ENCODE results near the gene BTNL3.
"Not testable (repeated sequence)": the region's sequence is repeated elsewhere in the genome, so short reads cannot be mapped to it uniquely, and the experiment has no call there.

BTNL3 gene

DNA sequence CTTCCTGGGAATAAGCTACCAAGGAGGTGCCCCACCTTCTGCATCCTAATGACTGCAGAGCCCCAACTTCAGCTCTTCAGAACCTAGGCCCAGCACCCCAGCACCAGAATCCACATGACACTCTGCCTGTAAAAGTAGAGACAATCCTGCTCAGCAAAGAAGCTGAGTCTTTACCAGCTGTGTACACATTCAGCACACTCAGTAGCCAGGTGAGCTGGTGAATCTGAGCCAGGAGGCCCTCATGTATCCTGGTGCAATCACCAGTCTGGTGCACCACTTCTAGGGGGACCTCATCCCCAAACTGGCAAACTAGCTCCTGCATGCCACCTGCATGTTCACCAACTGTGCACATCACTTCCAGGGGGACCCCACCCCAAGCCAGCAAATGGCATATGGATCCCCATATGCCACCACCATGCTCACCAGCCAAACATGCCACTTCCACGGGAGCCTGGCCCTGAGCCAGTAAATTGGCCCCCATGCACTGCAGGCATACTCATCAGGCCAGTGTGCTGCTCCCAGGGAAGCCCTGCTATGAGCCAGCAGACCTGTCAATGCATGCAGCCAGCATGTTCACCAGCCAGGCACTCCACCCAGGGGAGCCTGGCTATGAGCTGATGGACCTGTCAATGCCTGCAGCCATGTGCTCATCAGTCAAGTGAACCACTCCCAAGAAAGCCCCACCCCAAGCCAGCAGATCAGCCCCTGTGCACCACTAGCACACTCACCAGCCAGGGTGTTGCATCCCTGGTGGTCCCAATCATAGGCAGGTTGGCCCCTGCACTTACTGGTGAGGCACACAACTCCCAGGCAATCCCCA is 35.8 kb downstream of the BTNL3 start:
- no peak for DNase-seq

DNA sequence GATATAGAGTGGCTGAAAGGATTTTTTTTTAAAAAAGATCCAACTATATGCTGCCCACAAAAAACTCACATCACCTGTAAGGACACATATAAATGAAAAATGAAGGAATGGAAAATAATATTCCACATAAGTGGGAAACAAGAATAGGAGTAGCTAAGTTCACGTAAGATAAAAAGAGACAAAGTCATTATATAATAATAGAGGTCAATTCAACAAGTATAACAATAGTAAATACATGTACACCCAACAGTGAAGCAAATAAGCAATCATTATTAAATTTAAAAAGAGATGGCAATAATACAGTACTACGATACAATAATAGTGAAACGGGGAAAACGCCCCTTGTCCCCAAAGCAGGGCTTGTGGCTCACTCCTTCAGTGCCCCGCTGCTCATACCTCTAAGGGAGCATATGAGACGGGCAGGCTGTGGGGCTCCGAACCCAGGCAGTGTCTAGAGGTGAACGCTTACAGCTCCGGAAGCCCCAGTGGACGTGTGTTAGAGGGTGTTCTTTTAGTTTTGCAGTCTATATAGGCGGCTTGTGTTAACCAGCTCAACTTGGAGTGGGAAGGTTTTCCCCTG is 38.9 kb downstream of the BTNL3 start:
- DNase-seq = no peak

DNA sequence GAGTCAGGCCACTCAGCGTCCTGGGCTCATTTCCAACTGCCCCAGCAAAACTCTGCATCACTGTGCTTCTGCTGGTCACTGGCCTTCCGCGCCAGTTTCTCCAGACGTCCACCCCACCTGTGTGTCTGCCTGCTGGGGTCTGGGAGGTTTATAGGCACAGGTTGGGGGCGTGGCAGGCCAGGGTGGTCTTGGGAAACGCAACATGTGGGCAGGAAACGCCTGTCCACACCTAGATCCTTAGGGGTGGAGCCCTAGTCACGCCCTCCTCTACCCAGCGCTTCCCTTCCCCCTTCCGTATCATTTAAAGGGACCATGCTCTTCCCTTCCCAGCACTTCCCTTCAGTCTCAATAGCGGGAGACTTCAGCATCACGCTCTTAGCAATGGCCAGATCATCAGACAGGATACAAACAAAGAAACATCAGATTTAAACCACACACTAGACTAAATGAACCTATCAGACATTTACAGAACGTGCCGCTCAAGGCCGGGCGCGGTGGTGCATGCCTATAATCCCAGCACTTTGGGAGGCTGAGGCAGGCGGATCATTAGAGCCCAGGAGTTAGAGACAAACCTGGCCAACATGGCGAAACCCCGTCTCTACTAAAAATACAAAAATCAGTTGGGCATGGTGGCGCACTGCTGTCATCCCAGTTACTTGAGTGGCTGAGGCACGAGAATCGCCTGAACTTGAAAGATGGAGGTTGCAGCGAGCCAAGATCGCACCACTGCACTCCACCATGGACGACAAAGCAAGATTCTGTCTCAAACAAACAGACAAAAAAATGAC is 39.6 kb downstream of the BTNL3 start:
- no peak for DNase-seq

DNA sequence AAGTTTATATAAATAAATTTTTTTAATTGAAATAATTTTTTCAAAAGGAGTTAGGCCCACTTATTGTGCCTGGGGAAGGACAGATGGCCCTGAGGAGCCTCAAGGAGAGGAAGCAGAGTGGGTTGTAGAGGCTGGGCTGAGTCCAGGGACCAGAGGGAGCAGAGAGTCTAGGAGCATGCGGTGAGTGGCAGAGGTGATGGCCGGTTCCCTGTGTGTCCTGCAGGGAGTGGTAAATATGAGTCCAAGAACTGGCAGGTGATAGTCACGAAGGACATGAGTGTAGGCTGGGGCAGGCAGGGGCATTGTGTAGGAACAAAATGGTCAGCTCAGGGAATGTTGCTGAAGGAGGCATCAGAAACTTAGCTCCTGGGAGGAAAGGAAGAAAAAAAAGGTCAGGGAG is 43.1 kb downstream of the BTNL3 start:
- no peak for DNase-seq

DNA sequence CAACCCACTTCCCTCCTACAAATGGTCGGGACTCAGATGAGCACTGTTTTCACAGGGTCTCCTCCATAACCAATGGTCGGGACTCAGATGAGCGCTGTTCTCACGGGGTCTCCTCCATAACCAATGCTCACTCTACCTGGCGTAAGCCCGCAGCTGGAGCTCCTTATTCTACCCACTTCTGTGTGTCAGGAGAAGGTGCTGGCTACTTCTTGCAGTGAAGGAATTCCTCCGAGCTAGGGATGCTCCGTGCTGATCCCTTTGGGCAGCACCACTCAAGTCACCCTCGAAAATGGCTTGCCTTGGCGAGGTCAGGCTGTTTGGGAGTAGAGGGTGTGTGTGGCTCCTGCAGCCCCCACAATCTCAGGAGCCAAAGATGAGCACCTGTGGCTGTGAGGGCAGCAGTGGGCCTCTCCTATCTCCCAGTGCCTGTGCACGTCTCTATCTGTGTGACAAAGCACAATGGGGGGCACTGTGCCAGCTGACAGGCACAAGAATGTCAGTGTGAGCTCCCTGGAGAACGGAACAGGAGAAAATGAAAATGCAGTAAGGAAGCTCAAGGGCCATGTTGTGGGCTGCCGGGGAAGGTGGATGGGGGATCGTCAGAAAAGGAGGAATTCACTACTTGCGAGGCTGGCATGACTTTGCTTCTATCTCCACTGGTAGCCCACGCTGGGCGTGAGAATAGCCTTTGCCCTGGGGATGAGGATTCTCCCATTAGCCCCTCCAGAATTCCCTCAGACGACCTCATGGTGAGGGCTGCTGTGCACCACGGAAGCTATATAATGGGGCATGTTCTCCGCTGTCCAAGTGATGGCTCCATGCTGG is 47.6 kb downstream of the BTNL3 start:
- no peak for DNase-seq

DNA sequence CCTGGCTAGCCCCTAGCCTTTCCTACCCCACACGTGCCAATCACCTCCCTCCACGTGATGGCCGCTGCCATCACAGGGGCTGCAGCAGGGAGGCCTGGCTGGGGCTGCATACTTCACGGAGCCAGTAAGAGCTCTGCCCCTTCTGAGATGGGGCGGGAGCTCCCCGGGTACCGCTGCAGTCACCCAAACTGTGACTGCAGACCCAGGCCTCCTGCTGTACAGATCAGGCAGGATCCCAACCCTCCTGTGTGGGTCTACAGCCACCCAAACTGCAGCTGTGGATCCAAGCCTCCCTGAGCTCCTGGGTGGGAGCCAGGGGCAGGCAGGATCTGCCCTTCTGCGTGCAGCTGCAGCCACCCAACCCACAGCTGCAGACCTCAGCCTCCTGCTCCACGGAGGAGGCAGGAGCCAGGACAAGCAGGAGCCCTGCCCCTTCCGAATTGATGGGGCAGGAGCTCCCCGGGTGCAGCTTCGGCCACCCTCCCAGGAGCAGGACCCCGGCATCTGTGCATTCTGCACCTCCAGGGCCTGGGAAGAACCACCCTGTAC is 48.2 kb downstream of the BTNL3 start:
- DNase-seq = no peak

DNA sequence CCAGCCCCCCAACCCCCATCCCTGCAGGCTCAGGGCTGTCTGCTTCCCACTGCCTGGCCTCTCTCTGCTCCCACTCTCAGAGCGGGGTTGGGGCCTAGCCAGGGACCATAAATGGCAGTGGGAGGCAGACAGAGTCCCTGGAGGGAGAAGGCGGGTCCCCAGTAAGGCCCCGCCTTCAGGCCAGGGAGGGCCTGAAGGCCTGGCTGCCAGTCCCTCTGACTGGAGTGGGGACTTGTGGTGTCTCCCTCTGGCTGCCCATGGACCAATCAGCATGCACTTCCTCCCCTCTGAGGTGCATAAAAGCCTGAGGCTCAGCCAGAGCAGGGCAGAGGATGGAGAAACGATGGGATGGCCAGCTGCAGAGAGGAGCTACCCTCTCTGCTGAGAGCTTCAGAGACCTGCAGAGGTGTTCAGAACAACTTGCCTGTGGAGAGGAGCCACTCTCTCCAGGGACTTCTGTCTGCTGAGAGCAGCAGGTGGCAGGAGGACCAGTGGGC is 48.8 kb downstream of the BTNL3 start:
- no peak for DNase-seq

DNA sequence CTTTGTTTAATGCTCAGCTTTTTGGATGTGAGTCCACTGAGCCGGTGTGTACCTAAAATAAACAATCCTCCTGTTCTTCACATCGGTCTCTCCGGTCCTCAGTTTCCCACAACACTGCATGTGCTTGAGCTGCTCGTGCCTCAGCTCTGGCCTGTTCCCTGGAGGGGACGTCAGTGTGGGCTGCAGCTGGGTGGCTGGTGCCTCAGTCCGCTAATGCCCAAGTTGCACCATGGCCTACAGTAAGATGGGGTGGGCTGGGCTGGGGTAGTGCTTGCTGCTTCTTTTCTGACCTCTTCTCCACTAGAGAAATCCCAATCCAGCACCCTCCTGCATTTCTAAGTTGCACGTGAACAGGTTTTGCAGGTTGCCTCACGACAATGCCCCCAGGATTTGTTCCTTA is 50.8 kb downstream of the BTNL3 start:
- DNase-seq = no peak

DNA sequence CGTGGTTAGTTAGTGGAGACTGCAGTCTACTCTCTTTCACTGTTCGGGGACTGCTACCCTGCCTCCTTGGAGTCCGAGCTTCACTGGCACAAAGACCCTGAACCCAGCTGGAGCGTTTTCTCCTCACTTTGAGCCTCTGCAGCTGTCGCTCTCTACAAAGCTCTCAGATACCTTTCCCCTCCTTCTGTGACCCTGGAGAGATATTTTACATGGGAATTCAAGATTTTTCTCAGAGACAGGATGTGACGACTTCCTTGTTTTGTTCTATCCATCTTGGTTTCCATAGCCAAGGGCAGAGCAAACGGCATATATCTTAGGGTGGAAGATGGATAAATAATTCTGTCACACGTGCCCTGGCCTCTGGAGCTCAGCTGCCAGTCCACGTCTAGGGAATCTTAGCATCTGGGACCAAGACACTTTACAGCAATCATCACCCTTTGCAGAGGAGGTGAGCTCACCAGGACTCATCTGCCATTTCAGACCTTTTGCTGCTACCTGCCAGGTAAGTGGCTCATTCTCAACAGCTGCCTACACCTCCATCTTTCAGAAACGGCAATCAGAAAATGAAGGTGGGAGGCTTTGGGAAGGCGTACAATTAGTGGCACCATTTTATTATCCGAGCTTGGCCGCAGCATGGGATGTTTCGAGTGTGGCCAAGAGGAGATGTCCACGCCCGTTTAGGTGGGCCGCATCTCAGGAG is 51.4 kb downstream of the BTNL3 start, which contains the start of gene BTNL9:
BTNL9 (plus strand) TSS at position 336 of the 700 bp plus-strand sequence. CDS start 5,224 bp downstream, outside the sequence.
- DNase-seq = no peak

DNA sequence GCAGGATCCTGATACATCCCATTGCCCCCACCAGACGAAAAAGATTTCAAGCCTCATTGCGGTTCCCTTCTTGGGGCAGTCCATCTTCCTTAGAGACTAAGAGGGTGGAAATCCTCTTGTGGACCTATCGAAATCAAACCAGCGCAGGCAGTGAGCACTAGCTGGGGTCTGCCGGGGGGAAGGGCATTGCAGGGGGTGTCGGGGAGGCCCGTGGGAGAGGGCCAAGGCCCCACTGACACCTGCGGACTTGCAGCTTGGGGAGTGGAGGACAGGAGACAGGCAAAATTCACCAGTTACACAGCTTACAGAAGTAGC is 51.9 kb downstream of the BTNL3 start:
- DNase-seq = no peak

DNA sequence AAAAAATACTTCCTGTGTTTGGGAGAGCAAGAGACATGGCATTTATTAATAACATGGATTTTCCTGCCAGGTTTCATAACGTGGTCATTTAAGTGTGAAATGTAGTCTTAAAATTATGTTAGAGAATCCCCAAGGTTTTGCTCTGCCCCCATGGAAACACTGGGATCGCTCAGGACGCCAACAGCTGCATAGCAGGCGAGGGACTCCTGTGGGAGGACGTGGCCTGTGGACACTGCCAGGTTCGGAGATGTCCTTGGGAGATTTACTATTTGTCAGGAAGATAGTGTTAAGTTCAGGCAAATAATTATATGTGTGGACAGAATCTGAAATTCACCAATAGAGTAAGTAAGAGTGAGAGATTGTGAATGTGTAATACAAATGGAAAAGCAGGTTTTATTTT is 52.4 kb downstream of the BTNL3 start:
- DNase-seq = no peak

DNA sequence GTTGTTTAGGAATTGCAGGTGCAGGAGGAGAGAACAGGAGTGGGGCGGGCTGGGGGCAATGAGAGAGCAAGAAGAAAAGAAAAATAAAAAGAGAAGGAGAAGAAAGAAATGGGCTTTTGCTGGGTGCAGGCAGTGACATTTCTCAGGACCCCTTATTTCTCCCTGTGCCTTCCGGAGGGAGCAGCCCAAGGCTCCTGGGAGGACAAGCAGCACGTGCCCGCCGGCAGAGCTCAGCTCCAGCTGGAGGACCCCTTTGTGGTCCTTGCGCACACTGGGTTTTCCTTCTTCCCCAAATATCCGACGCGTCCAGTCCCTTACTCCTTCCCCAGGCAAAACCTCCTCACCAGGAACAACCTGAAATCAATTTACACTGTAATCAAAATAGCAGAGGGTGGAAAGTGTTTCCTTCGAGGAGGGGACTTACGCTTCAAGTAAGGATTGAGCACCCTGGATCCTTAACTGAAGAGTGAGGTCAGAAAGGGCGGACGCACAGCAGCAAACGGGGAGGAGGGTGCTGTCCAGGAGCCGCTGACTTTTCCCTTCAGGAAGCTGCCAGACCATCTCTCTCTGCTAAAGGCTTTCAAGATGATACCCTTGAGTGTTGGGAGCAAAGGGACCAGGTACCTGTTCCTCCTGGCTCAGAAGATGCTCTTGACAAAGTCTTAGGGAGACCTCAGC is 53.5 kb downstream of the BTNL3 start:
- no peak for DNase-seq

DNA sequence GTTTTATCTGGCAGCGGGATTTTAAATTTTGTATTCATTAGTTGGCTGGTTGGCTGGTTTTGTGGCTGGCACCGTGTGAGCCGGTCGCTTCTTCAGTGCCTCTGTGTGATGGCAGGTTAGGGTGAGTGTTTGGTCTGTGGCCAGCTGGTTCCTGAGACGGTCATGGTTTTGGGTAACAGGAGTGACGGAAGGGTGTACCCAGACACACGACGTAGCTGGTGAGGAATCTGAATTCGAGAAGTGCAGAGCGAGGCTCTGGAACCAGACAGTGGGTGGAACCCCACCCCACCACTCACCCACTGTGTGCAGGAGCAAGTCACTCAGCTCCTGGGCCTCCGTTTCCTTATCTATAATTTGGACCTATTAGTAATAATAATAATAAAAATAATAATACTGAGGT is 54.1 kb downstream of the BTNL3 start:
- no peak for DNase-seq

DNA sequence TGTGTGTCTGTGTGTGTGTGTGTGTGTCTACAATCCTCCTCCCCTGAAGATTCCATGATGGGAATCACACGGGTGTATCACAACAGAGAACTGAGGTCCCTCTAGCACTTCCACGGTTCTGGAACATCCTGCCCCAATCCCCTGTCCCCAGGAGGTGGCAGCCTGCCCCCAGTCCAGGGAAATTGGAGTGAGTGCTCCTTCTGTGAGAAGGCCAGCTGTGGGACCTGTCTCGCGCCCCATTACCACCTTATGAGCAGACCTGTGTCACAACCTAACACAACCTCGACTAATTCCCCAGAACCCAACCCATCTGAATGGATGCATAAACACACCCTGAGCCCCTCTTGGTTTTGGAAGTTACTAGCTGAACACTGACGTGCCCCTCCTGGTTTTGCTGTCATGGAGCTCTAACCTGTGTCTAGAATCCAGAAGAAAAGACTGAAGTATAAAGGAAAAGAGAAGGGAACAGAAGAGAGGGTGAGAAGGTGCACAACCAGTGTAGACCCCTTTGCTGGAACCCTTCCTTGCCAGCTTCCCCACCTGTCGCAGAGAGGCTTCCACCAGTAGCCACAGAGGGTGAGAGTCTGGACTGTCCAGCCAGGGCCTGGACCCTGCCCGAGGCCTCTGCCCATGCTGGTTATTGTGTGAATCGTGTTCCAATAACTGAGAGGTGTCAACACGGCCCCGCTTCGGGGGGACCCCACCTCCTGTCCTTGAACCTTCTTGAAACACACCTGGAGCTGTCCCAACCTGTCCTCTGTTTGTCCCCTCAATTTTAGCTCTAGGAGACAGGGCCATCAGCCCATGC is 54.8 kb downstream of the BTNL3 start:
- no peak for DNase-seq

DNA sequence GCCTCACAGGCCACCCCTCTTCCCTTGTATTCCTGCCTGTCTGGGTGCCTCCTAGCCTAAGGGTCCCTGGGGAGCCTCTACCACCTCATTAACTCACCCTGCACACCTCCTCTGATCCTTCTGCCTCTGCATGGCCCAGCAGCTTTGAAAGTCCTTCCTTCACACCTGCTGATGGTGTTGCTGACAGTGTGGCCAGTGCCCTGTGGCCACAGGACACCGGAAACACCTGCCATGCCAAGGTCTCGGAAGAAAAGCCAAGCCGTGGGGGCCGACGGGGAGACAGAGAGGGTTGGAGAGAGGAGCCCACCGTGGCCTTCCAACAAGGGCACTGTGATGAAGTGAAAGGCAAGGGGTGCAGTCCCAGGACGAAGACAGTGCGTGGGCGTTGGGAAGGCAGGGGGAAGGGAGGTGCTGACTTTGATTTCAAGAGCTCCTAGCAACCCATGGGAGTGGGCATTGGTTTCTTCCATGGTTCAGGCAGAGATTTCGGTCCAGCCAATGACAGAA is 55.5 kb downstream of the BTNL3 start:
- no peak for DNase-seq

DNA sequence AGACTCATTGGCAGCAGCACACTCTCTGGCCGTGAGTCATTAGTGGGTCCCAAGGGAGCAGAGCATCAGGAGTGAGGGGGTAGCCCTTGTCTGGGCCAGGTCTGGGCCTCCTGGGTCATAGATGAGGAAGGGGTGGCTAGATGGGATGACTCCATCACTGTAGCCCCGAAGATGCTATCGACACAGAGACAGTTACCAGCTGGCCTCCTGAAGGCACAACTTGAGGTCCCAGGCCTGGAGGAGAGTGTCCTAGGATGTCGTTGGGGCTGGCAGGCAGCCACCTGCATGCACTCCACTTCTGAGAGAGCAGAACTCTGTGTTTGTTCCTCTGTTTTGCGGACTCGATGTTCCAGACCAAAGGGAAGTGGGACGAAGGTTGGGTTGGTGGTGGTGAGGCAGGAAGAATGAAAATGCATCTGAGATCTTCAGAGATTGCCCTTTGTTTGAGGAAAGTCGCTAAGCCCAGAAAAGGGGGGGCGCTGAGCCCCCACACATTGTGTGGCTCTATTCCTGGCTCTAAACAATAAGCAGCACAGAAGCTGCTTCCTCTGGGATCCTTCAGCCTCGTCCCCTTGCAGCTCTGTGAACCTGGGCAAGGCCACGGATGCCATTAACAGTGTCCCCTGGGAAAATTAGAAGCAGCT is 56.1 kb downstream of the BTNL3 start:
- no peak for DNase-seq

DNA sequence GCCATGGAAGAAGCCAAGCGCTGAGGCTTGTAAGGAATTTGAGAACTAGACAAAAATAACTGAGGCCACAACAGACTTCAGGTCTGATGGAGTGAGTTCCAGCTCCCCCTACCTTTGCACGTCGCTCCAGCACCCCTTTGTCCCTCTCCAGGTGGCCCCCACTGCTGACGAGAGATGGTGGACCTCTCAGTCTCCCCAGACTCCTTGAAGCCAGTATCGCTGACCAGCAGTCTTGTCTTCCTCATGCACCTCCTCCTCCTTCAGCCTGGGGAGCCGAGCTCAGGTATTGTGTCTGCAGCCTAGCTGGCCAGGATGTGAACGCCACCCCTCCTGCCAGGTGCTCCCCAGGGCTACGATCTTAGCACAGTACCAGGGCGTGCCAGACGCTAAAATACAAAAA is 56.7 kb downstream of the BTNL3 start:
- DNase-seq = no peak

DNA sequence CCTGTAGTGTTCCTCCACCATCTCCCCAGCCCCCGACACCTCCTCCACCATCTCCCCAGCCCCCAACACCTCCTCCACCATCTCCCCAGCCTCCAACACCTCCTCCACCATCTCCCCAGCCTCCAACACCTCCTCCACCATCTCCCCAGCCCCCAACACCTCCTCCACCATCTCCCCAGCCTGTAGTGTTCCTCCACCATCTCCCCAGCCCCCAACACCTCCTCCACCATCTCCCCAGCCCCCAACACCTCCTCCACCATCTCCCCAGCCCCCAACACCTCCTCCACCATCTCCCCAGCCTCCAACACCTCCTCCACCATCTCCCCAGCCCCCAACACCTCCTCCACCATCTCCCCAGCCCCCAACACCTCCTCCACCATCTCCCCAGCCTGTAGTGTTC is 57.2 kb downstream of the BTNL3 start:
- not testable (repeated sequence) for DNase-seq

DNA sequence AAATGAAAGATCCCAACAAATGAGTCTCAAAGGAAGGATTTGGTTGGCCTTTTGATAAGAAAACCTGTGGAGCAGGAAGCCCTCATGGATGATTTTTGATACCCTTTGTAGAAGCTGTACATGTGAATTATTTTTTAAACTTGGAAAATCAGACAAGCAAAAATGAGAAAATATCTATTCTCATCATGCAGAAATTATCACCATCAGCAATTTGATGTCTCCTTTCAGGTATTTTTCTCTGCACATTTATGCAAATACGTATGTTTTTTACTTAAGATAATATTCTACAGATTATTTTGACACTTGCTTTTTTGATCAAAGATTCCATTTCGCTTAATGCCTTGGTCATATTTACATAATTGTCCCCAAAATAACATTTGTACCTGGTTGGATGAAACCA is 58.6 kb downstream of the BTNL3 start:
- DNase-seq = no peak

DNA sequence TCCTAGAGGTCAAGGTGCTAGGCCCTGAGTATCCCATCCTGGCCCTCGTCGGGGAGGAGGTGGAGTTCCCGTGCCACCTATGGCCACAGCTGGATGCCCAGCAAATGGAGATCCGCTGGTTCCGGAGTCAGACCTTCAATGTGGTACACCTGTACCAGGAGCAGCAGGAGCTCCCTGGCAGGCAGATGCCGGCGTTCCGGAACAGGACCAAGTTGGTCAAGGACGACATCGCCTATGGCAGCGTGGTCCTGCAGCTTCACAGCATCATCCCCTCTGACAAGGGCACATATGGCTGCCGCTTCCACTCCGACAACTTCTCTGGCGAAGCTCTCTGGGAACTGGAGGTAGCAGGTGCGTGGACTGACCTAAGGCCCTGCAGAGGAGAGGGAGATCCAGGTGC is 59.3 kb downstream of the BTNL3 start:
- no peak for DNase-seq

Data from T-helper 9 cell (primary cell).